ENCODE data around the gene H2BK1. TPM values are rescaled to one million over a fixed set of nuclear protein-coding genes. Genes with fewer than 3 reads are reported as not detected.

The H2BK1 gene
- total and polyA plus RNA-seq, 2 of the 13 experiments (the other 11 are each of a cell fraction or from before 2014, with no cell fraction given) = not detected

GRCh38 chr7:151232091-151232916, 22.0 kb upstream of the H2BK1 start, which contains the start of gene CHPF2 (continued):
- TF ChIP-seq BHLHE40 (IDR thresholded peaks at IDR 0.05; ENCODE audit: low read length) (no peak), ZNF513 (CRISPR knock-in tag; conservative IDR thresholded peaks at IDR 0.05) (no peak), ZNF607 (CRISPR knock-in tag; IDR thresholded peaks at IDR 0.05; ENCODE audit: borderline replicate concordance) (no peak), ZNF550 (CRISPR knock-in tag; IDR thresholded peaks at IDR 0.05; ENCODE audit: borderline replicate concordance) (no peak), CCAR2 (optimal IDR thresholded peaks at IDR 0.05; ENCODE audit: low read depth, low read length) (no peak), ZHX2 (IDR thresholded peaks at IDR 0.05; ENCODE audit: low read depth) (no peak; the same call in 1 of the 2 replicates), ZHX2 (CRISPR knock-in tag; IDR thresholded peaks at IDR 0.05; ENCODE audit: borderline replicate concordance) (no peak), ZKSCAN8 (CRISPR knock-in tag; IDR thresholded peaks at IDR 0.05; ENCODE audit: borderline replicate concordance) (no peak), MTA1 (CRISPR knock-in tag; IDR thresholded peaks at IDR 0.05; ENCODE audit: borderline replicate concordance) (no peak), ZNF292 (CRISPR knock-in tag; IDR thresholded peaks at IDR 0.05; ENCODE audit: borderline replicate concordance, low read depth) (no peak), ZNF232 (CRISPR knock-in tag; IDR thresholded peaks at IDR 0.05; ENCODE audit: borderline replicate concordance) (no peak; the same call in 1 of the 2 replicates), CENPT (CRISPR knock-in tag; IDR thresholded peaks at IDR 0.05; ENCODE audit: low read depth) (no peak), ZNF670 (CRISPR knock-in tag; IDR thresholded peaks at IDR 0.05; ENCODE audit: borderline replicate concordance) (0 out of 2 replicates have a peak, but pooled peaks have one; percentile 4), ZFP37 (CRISPR knock-in tag; IDR thresholded peaks at IDR 0.05; ENCODE audit: borderline replicate concordance) (no peak), SRY (CRISPR knock-in tag; IDR thresholded peaks at IDR 0.05) (0 out of 2 replicates have a peak, but pooled peaks have one; percentile 46), PCBP2 (optimal IDR thresholded peaks at IDR 0.05; ENCODE audit: low read depth, low read length, poor library complexity, severe bottlenecking) (no peak), DDIT3 (CRISPR knock-in tag; IDR thresholded peaks at IDR 0.05) (no peak), ZNF17 (CRISPR knock-in tag; IDR thresholded peaks at IDR 0.05) (no peak), RCOR2 (CRISPR knock-in tag; IDR thresholded peaks at IDR 0.05) (no peak)
- TF ChIP-seq, protein P1, sequence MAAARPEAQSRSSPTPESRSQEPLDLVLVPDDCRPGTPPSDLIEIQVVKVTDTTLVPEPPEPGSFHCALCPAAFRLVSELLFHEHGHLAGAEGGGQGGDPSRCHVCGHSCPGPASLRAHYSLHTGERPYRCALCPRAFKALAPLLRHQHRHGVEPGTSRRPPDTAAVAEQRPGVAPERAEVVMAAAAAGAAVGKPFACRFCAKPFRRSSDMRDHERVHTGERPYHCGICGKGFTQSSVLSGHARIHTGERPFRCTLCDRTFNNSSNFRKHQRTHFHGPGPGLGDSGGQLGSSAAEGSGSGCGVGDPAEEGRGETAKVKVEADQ (CRISPR knock-in tag; IDR thresholded peaks at IDR 0.05; ENCODE audit: borderline replicate concordance) = peak; percentile 27; the same call in 1 of the 2 replicates
